IPS-11a (cell line): ENCODE results near the gene OR7G1.

Experiments
- H3K4me3 ChIP-seq: one replicate; pipeline ENCODE4 v1.5.1; 2013; ENCODE audit warnings: low read depth, low read length, control low read depth

OR7G1 gene

GRCh38 chr19:9115307-9115813 is at the start of gene OR7G1:
OR7G1 (minus strand) TSS chr19:9115763; CDS start chr19:9115763, 0 bp downstream.
- H3K4me3 ChIP-seq, result no peak within 1 kb of the TSS

DNA sequence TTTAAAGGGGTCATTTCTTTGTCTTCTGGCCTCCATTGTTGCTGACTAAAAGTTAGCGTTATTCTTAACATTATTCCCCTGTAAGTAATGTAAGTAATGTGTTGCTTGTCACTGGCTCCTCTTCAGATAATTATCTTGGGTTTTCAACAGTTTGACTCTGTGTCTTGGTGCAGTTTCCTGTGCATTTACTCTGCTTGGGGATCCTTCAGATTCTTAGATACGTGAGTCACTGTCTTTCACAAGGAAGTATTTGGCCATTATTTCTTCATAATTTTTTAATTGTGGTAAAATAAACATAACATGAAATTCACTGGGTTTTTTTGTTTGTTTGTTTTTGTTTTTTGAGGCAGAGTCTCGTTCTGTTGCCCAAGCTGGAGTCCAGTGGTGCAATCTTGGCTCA is 49.7 kb upstream of the OR7G1 start:
- no peak overlapping the region for H3K4me3 ChIP-seq

- H3K4me3 ChIP-seq, result no peak overlapping the region
Observed at GRCh38 chr19:9161427-9161826, 45.9 kb upstream of the OR7G1 start.

DNA sequence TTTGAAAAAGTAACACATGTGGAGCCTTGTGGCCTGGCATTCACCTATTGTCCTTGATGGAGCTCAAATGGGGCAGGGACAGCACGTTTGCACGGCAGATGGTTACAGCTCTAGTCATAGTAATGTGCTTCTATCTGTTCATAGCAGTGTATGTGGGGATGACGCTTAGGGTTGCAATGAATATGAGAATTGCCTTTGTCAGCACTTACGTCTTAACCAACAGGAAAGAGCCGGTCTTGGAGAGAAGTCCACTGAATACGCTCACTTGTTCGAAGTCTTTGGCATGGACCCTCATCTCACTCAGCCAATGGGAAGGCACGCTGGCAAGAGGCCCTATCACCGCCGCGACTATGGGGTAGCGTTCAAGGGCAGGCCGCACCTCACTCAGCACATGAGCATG is 44.3 kb upstream of the OR7G1 start:
- H3K4me3 ChIP-seq, result no peak overlapping the region

GRCh38 chr19:9156304-9156703 is 40.7 kb upstream of the OR7G1 start:
- no peak overlapping the region for H3K4me3 ChIP-seq

- no peak overlapping the region for H3K4me3 ChIP-seq
Observed at GRCh38 chr19:9155591-9155990, 40.0 kb upstream of the OR7G1 start.

- H3K4me3 ChIP-seq, result no peak overlapping the region
Observed at GRCh38 chr19:9151367-9151766, 35.8 kb upstream of the OR7G1 start.

GRCh38 chr19:9150650-9151049 is 35.1 kb upstream of the OR7G1 start:
- H3K4me3 ChIP-seq, result no peak overlapping the region

- no peak overlapping the region for H3K4me3 ChIP-seq
Observed at GRCh38 chr19:9149997-9150396, 34.4 kb upstream of the OR7G1 start.

- H3K4me3 ChIP-seq, result no peak overlapping the region
Observed at GRCh38 chr19:9148697-9149096, 33.1 kb upstream of the OR7G1 start.

DNA sequence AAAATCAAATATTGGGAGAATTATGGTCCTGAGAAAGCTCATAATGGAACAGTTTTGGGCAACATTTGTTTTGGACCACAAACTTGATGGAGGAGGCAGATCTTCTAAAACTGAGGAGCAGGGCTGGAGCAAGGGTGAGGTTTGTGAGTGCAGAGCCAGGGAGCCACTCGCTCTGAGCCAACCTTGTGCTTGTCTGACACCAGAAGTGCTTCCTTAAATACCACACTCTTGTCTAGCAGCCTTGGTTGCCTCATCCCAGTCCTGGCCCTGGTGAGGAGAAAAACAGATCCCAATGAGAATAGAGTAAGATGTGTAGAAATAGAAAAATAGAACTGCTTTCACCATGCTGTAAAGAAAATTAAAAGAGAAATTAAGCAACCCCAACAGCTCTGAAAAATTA is 31.3 kb upstream of the OR7G1 start:
- H3K4me3 ChIP-seq, result no peak overlapping the region

- H3K4me3 ChIP-seq, result no peak overlapping the region
Observed at GRCh38 chr19:9144920-9145319, 29.4 kb upstream of the OR7G1 start.

DNA sequence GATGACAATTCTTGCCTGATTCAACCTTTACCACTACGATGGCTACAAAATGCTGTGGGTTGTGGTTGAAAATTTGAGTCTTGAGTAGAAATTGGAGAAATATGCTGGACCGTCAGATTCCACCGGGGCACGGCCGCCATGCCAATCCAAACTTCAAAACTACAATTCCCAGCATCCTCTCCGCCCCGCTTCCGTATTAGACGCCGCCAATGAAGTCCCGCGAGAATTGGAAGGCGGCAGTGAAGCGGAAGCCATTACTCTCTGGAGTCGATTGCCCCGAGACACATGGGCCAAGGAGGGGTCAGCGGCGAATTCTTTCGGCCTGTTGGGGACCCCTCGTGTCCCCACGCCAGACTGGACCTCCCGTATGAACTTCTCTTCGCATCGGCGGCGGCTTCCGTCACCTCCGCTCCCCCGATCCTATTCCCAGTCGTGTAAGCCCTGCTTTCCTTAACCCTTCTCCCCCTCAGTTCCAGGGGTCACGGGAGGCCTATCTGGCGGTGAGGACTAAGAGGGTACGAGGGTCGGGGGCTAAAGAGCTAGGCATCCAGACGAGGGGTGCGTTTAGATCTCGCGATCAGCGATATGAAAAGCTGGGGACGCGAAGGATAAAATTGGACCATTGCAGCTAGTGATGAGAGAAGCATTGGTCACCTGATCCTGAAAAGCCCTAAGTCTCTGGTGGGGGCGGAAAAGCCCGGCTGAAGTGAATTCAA is 24.8 kb upstream of the OR7G1 start, which contains the start of gene ZNF317:
Gene ZNF317 (plus strand): TSS at position 239 of the 716 bp plus-strand sequence. CDS start 15,620 bp downstream, outside the sequence.
- H3K4me3 ChIP-seq, result peak within 1 kb of the TSS; percentile 98

DNA sequence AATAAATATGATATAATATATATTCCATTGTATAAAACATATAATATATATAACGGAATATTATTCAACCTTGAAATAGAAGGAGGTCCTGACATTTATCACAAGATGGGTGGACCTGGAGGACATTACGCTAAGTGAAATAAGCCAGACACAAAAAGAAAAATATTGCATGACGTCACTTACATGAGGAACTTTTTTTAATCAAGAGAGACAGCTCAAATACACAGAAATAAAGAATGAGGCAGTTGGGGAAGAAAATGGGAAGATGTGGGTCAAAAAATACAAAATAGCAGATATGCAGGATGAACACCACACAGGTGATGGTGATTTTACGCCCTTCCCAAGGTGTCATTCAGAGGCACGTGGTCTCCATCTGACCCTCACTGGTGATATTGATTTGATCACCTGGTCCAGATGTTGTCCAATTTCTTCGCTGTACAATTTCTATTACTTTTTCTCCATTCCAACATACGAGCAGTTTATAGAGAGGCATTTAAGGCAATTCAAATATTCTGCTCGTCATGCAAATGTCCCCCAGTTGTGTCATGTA is 24.1 kb upstream of the OR7G1 start:
- peak overlapping the region; percentile 98 for H3K4me3 ChIP-seq

- H3K4me3 ChIP-seq, result no peak overlapping the region
Observed at GRCh38 chr19:9132422-9132821, 16.9 kb upstream of the OR7G1 start.

DNA sequence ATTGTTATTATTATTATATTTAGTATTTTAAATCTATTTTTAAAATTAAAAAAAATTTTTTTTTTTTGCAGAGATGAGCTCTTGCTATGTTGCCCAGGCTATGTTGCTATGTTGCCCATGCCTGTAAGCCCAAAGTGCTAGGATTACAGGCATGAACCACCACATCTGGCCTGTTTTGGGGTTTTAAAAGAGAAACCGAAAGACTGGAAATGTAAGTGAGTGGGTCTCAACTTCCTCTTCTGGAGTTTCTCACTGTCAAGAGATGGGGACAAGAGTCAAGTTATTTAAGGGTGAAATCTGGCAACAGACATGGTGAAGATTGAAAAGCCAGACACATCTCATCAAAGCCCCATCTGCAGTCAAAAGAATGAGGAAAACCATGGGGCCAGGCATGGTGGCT is 15.4 kb upstream of the OR7G1 start:
- no peak overlapping the region for H3K4me3 ChIP-seq

- no peak overlapping the region for H3K4me3 ChIP-seq
Observed at GRCh38 chr19:9128171-9128570, 12.6 kb upstream of the OR7G1 start.

DNA sequence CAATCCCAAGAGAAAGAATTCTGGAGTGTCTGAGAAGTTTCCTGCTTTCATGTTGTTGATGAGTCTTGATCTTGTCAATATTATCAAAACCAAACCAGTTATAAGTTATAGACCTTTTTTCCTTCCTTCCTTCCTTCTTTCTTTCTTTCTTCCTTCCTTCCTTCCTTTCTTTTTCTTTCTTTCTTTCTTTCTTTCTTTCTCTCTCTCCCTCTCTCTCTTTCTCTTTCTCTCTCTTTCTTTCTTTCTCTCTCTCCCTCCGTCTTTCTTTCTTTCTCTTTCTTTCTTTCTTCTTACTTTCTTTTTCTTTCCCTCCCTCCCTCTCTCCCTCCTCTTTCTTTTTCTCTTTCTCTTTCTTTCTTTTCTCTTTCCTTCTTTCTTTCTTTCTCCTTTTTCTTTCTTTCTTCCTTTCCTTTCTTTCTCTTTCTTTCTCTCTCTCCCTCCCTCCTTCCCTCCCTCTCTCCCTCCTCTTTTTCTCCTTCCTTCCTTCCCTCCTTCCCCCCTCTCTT is 11.4 kb upstream of the OR7G1 start, which contains the start of gene OR7G3:
Gene OR7G3 (minus strand): TSS at position 51 of the 506 bp plus-strand sequence. CDS start 0 bp downstream, at position 51.
- H3K4me3 ChIP-seq, result no peak within 1 kb of the TSS

- no peak overlapping the region for H3K4me3 ChIP-seq
Observed at GRCh38 chr19:9116547-9116946, 984 bp upstream of the OR7G1 start.

DNA sequence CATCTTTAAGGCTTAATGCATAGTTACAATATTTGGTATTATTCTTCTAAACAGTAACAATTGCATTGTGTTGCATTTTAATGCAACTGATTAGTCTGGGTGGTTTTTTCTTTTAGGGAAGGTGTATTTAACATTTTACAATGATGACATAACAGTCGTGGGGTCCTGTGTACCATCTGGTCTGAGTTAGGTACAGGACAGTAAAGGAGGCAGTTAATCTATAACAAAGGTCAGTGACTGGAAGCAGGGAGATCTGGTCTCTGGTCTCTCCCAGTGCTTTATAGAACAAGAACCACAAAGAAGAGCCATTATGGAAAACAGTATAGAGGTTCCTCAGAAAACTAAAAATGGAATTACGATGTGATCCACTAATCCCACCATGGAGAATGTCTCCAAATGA is 5.6 kb downstream of the OR7G1 start:
- no peak overlapping the region for H3K4me3 ChIP-seq

GRCh38 chr19:9107375-9107774 is 8.2 kb downstream of the OR7G1 start, which contains the start of gene OR7G2:
OR7G2 (minus strand) TSS chr19:9107475; CDS start chr19:9103243, 4,232 bp downstream.
- no peak within 1 kb of the TSS for H3K4me3 ChIP-seq

- H3K4me3 ChIP-seq, result no peak within 1 kb of the TSS
Observed at GRCh38 chr19:9086761-9087160, 28.8 kb downstream of the OR7G1 start, which contains the start of gene OR1M1. OR1M1 (plus strand) TSS chr19:9087061; CDS start chr19:9093245, 6,184 bp downstream.
